ENCODE measurements around the gene KDM2B.

DNA sequence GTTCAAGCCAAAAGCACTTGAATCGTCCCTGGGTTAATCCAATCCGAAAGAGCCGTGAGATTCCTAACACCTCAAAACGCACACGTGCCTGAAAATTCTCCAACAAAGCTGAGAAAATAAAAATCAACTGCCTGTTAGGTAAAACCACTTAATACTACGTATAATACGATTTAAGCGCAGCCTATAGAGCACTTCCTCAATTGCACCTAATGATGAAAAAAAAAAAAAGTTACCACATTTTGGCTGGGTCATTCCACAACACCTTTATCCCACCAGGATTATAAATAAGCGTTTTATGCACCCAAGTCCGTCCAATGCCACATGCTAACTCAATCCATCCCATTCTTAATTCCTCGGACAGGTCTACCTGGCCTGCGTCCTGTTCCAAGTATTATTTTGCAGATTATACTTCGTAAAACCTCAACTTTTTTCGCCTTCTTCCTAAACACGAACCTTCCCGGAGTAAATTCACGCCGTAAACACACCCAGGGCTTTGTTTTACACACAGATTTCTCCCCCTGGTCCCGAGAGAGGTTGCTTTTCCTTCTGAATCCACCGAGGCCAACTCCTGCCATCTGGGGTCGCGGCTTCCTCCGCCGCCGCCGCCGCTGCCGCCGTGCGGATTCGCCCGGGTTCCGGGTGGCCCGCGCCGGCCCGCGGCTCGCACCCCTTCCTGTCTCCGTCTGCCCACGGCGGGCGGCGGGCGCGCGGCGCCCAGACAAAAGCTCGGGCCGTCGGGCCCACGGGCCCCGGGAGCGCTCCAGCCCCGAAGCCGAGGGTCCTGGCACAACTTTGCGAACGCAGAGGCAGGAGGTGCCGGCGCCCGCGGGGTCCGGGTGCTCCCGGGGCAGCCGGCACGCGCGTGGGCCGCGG, 114.7 kb downstream of the KDM2B start:
- no peak for TF ChIP-seq CREB1 (CRISPR knock-in tag; IDR thresholded peaks at IDR 0.05; ENCODE audit: low read depth)
- TF ChIP-seq, protein P1, sequence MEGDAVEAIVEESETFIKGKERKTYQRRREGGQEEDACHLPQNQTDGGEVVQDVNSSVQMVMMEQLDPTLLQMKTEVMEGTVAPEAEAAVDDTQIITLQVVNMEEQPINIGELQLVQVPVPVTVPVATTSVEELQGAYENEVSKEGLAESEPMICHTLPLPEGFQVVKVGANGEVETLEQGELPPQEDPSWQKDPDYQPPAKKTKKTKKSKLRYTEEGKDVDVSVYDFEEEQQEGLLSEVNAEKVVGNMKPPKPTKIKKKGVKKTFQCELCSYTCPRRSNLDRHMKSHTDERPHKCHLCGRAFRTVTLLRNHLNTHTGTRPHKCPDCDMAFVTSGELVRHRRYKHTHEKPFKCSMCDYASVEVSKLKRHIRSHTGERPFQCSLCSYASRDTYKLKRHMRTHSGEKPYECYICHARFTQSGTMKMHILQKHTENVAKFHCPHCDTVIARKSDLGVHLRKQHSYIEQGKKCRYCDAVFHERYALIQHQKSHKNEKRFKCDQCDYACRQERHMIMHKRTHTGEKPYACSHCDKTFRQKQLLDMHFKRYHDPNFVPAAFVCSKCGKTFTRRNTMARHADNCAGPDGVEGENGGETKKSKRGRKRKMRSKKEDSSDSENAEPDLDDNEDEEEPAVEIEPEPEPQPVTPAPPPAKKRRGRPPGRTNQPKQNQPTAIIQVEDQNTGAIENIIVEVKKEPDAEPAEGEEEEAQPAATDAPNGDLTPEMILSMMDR (conservative IDR thresholded peaks at IDR 0.05; ENCODE audit: low read depth in 2 of 2): no peak
- TF ChIP-seq, protein P2, sequence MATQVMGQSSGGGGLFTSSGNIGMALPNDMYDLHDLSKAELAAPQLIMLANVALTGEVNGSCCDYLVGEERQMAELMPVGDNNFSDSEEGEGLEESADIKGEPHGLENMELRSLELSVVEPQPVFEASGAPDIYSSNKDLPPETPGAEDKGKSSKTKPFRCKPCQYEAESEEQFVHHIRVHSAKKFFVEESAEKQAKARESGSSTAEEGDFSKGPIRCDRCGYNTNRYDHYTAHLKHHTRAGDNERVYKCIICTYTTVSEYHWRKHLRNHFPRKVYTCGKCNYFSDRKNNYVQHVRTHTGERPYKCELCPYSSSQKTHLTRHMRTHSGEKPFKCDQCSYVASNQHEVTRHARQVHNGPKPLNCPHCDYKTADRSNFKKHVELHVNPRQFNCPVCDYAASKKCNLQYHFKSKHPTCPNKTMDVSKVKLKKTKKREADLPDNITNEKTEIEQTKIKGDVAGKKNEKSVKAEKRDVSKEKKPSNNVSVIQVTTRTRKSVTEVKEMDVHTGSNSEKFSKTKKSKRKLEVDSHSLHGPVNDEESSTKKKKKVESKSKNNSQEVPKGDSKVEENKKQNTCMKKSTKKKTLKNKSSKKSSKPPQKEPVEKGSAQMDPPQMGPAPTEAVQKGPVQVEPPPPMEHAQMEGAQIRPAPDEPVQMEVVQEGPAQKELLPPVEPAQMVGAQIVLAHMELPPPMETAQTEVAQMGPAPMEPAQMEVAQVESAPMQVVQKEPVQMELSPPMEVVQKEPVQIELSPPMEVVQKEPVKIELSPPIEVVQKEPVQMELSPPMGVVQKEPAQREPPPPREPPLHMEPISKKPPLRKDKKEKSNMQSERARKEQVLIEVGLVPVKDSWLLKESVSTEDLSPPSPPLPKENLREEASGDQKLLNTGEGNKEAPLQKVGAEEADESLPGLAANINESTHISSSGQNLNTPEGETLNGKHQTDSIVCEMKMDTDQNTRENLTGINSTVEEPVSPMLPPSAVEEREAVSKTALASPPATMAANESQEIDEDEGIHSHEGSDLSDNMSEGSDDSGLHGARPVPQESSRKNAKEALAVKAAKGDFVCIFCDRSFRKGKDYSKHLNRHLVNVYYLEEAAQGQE (IDR thresholded peaks at IDR 0.05; ENCODE audit: unreplicated experiment): no peak
- no peak for TF ChIP-seq EZH2 (IDR thresholded peaks at IDR 0.05; ENCODE audit: low read depth, unreplicated experiment)
- no peak for TF ChIP-seq POLR2AphosphoS5 (IDR thresholded peaks at IDR 0.05; ENCODE audit: low read depth)
- TF ChIP-seq, protein P3, sequence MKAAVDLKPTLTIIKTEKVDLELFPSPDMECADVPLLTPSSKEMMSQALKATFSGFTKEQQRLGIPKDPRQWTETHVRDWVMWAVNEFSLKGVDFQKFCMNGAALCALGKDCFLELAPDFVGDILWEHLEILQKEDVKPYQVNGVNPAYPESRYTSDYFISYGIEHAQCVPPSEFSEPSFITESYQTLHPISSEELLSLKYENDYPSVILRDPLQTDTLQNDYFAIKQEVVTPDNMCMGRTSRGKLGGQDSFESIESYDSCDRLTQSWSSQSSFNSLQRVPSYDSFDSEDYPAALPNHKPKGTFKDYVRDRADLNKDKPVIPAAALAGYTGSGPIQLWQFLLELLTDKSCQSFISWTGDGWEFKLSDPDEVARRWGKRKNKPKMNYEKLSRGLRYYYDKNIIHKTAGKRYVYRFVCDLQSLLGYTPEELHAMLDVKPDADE (IDR thresholded peaks at IDR 0.05): no peak
- no peak for TF ChIP-seq STAT1 (IDR thresholded peaks at IDR 0.05; ENCODE audit: unreplicated experiment)
- no peak for TF ChIP-seq EZH2phosphoT487 (IDR thresholded peaks at IDR 0.05; ENCODE audit: unreplicated experiment)
- TF ChIP-seq NANOG (IDR thresholded peaks at IDR 0.05; ENCODE audit: borderline replicate concordance): no peak
- no peak for TF ChIP-seq ZNF114 (CRISPR knock-in tag; IDR thresholded peaks at IDR 0.05)
- no peak for TF ChIP-seq JUNB (IDR thresholded peaks at IDR 0.05; ENCODE audit: unreplicated experiment)
- no peak for TF ChIP-seq ZNF331 (CRISPR knock-in tag; IDR thresholded peaks at IDR 0.05; ENCODE audit: low read depth)
- TF ChIP-seq, protein P4, sequence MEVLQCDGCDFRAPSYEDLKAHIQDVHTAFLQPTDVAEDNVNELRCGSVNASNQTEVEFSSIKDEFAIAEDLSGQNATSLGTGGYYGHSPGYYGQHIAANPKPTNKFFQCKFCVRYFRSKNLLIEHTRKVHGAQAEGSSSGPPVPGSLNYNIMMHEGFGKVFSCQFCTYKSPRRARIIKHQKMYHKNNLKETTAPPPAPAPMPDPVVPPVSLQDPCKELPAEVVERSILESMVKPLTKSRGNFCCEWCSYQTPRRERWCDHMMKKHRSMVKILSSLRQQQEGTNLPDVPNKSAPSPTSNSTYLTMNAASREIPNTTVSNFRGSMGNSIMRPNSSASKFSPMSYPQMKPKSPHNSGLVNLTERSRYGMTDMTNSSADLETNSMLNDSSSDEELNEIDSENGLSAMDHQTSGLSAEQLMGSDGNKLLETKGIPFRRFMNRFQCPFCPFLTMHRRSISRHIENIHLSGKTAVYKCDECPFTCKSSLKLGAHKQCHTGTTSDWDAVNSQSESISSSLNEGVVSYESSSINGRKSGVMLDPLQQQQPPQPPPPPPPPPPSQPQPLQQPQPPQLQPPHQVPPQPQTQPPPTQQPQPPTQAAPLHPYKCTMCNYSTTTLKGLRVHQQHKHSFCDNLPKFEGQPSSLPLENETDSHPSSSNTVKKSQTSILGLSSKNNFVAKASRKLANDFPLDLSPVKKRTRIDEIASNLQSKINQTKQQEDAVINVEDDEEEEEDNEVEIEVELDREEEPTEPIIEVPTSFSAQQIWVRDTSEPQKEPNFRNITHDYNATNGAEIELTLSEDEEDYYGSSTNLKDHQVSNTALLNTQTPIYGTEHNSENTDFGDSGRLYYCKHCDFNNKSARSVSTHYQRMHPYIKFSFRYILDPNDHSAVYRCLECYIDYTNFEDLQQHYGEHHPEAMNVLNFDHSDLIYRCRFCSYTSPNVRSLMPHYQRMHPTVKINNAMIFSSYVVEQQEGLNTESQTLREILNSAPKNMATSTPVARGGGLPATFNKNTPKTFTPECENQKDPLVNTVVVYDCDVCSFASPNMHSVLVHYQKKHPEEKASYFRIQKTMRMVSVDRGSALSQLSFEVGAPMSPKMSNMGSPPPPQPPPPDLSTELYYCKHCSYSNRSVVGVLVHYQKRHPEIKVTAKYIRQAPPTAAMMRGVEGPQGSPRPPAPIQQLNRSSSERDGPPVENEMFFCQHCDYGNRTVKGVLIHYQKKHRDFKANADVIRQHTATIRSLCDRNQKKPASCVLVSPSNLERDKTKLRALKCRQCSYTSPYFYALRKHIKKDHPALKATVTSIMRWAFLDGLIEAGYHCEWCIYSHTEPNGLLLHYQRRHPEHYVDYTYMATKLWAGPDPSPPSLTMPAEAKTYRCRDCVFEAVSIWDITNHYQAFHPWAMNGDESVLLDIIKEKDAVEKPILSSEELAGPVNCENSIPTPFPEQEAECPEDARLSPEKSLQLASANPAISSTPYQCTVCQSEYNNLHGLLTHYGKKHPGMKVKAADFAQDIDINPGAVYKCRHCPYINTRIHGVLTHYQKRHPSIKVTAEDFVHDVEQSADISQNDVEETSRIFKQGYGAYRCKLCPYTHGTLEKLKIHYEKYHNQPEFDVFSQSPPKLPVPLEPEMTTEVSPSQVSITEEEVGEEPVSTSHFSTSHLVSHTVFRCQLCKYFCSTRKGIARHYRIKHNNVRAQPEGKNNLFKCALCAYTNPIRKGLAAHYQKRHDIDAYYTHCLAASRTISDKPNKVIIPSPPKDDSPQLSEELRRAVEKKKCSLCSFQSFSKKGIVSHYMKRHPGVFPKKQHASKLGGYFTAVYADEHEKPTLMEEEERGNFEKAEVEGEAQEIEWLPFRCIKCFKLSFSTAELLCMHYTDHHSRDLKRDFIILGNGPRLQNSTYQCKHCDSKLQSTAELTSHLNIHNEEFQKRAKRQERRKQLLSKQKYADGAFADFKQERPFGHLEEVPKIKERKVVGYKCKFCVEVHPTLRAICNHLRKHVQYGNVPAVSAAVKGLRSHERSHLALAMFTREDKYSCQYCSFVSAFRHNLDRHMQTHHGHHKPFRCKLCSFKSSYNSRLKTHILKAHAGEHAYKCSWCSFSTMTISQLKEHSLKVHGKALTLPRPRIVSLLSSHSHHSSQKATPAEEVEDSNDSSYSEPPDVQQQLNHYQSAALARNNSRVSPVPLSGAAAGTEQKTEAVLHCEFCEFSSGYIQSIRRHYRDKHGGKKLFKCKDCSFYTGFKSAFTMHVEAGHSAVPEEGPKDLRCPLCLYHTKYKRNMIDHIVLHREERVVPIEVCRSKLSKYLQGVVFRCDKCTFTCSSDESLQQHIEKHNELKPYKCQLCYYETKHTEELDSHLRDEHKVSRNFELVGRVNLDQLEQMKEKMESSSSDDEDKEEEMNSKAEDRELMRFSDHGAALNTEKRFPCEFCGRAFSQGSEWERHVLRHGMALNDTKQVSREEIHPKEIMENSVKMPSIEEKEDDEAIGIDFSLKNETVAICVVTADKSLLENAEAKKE (CRISPR knock-in tag; IDR thresholded peaks at IDR 0.05): no peak

Data from GM23338 (cell line).